HepG2 (cell line): ENCODE data around the gene REPIN1. TPM values are rescaled to one million over a fixed set of nuclear protein-coding genes. Genes with fewer than 3 reads are reported as not detected.

Experiments used
- ARNT2 ChIP-seq: sonication (generic); formaldehyde crosslinking; IDR thresholded peaks from 2 replicates; pipeline ENCODE4 v1.8.0; 2022; ENCODE audit warnings: mild to moderate bottlenecking, low read depth, missing genetic modification reagents, moderate library complexity
- FOXP4 ChIP-seq: sonication (generic); formaldehyde crosslinking; IDR thresholded peaks from 2 replicates; pipeline ENCODE4 v1.4.0; 2020; ENCODE audit warnings: missing genetic modification reagents
- HDAC2 ChIP-seq: sonication (generic); formaldehyde crosslinking; IDR thresholded peaks from 2 replicates; pipeline ENCODE4 v1.4.0; 2020; ENCODE audit warnings: missing genetic modification reagents
- HOXA3 ChIP-seq: sonication (generic); formaldehyde crosslinking; IDR thresholded peaks from 2 replicates; pipeline ENCODE4 v1.5.0; 2020; ENCODE audit warnings: missing genetic modification reagents
- KAT8 ChIP-seq: IDR thresholded peaks from 2 replicates; pipeline ENCODE4 v1.6.1; 2016; ENCODE audit warnings: missing genetic modification reagents, missing compliant biosample characterization
- NR2F2 ChIP-seq: IDR thresholded peaks from 2 replicates; pipeline ENCODE4 v1.6.1; 2012; ENCODE audit warnings: low read depth, inconsistent platforms, borderline replicate concordance
- PAX8 ChIP-seq: sonication (generic); formaldehyde crosslinking; IDR thresholded peaks from 2 replicates; pipeline ENCODE4 v1.8.0; 2022; ENCODE audit warnings: mild to moderate bottlenecking, missing genetic modification reagents, borderline replicate concordance
- SOX13 ChIP-seq, 3 experiments: fragments of 450-650 bp in 1 of 3; sonication (generic) in 1 of 3; formaldehyde crosslinking in 1 of 3; IDR thresholded peaks in 2 of 3; conservative IDR thresholded peaks in 1 of 3; 2 replicates each; pipeline versions ENCODE4 v1.5.0 to v1.6.1; 2016 to 2020; ENCODE audit warnings: antibody characterized with exemption in 1 of 3, mild to moderate bottlenecking in 1 of 3, missing compliant biosample characterization in 1 of 3, missing genetic modification reagents in 1 of 3, moderate library complexity in 1 of 3
- SSRP1 ChIP-seq: IDR thresholded peaks from 2 replicates; pipeline ENCODE4 v1.6.1; 2016; ENCODE audit warnings: control low read depth
- STAT5B ChIP-seq: sonication (generic); formaldehyde crosslinking; IDR thresholded peaks from 2 replicates; pipeline ENCODE4 v1.4.0; 2020; ENCODE audit warnings: missing genetic modification reagents
- XRCC5 ChIP-seq: fragments of 200-400 bp; formaldehyde crosslinking; optimal IDR thresholded peaks from 2 replicates; pipeline ENCODE3; 2017; ENCODE audit warnings: mild to moderate bottlenecking, low read length
- ZGPAT ChIP-seq: IDR thresholded peaks from 2 replicates; pipeline ENCODE4 v1.6.1; 2016; ENCODE audit warnings: mild to moderate bottlenecking
- ZMYM4 ChIP-seq: sonication (generic); formaldehyde crosslinking; IDR thresholded peaks from 2 replicates; pipeline ENCODE4 v1.8.1; 2023; ENCODE audit warnings: mild to moderate bottlenecking, missing genetic modification reagents
- ZNF101 ChIP-seq: sonication (generic); formaldehyde crosslinking; IDR thresholded peaks from 2 replicates; pipeline ENCODE4 v1.4.0; 2020; ENCODE audit warnings: mild to moderate bottlenecking, low read depth, missing genetic modification reagents, borderline replicate concordance
- ZNF160 ChIP-seq: sonication (generic); formaldehyde crosslinking; IDR thresholded peaks from 2 replicates; pipeline ENCODE4 v1.8.0; 2022; ENCODE audit warnings: mild to moderate bottlenecking, inconsistent platforms, missing genetic modification reagents
- ZNF580 ChIP-seq: IDR thresholded peaks from 2 replicates; pipeline ENCODE4 v1.6.1; 2016; ENCODE audit warnings: low read depth, borderline replicate concordance
- ZNF614 ChIP-seq: IDR thresholded peaks from 2 replicates; pipeline ENCODE4 v1.6.1; 2018; ENCODE audit warnings: missing biosample characterization, missing genetic modification reagents, inconsistent platforms, borderline replicate concordance
- ZNF672 ChIP-seq: sonication (generic); formaldehyde crosslinking; IDR thresholded peaks from 2 replicates; pipeline ENCODE4 v1.8.1; 2022; ENCODE audit warnings: missing genetic modification reagents
- ZNF747 ChIP-seq: sonication (generic); formaldehyde crosslinking; IDR thresholded peaks from 2 replicates; pipeline ENCODE4 v1.8.1; 2023; ENCODE audit warnings: missing genetic modification reagents, mild to moderate bottlenecking, borderline replicate concordance
- ZNF800 ChIP-seq: sonication (generic); formaldehyde crosslinking; IDR thresholded peaks from 2 replicates; pipeline ENCODE4 v1.4.0; 2020; ENCODE audit warnings: missing genetic modification reagents
- ZSCAN25 ChIP-seq: sonication (generic); formaldehyde crosslinking; IDR thresholded peaks from 2 replicates; pipeline ENCODE4 v1.8.0; 2022; ENCODE audit warnings: mild to moderate bottlenecking, missing genetic modification reagents
- ZUFSP ChIP-seq: sonication (generic); formaldehyde crosslinking; IDR thresholded peaks from 2 replicates; pipeline ENCODE4 v1.9.0; 2021; ENCODE audit warnings: missing genetic modification reagents, mild to moderate bottlenecking, borderline replicate concordance
- polyA plus RNA-seq, 8 experiments: library from polyadenylated mRNA; depleted of rRNA in 3 of 8; stranded (reverse) in 7 of 8; unstranded in 1 of 8; fragments of >200 nt; fragmentation: Illumina TruSeq in 4 of 8; extraction: Trizol in 4 of 8; gene quantifications; 2 replicates each; pipeline versions ENCODE4 v1.2.1 to v1.2.3, GENCODE V29; 2011 to 2016; ENCODE audit warnings: low read depth in 4 of 8, missing spikeins in 1 of 8, mixed read lengths in 1 of 8; ENCODE audit not compliant: insufficient read depth in 1 of 8
- total RNA-seq, 5 experiments: library from RNA; depleted of rRNA; stranded (reverse); fragments of >200 nt; fragmentation: Illumina TruSeq; extraction: Trizol; gene quantifications; 2 replicates each; pipeline ENCODE4 v1.2.3, GENCODE V29; 2016; ENCODE audit warnings: low read depth in 1 of 5

The REPIN1 gene
- total and polyA plus RNA-seq, 2 of the 13 experiments (the other 11 are each of a cell fraction or from before 2014, with no cell fraction given) = 69.9 to 108 TPM

GRCh38 chr7:150420987-150421674, 52.5 kb downstream of the REPIN1 start (continued):
- TF ChIP-seq ZUFSP (CRISPR knock-in tag) (no peak), ZNF747 (CRISPR knock-in tag) (no peak), KAT8 (0 out of 2 replicates have a peak, but pooled peaks have one; percentile 23), SSRP1 (0 out of 2 replicates have a peak, but pooled peaks have one; percentile 51), ZNF101 (CRISPR knock-in tag) (no peak), ZGPAT (peak; percentile 28; the same call in 1 of the 2 replicates), XRCC5 (peak; percentile 87), STAT5B (CRISPR knock-in tag) (0 out of 2 replicates have a peak, but pooled peaks have one; percentile 59), ZSCAN25 (CRISPR knock-in tag) (no peak), SOX13 (IDR thresholded peaks at IDR 0.05) (no peak), SOX13 (CRISPR knock-in tag; conservative IDR thresholded peaks at IDR 0.05 in 1 of 2, IDR thresholded peaks at IDR 0.05 in 1 of 2) (peak in 1 of 2 experiments; percentile 23; a peak in 1 of 4 replicates), ARNT2 (CRISPR knock-in tag) (0 out of 2 replicates have a peak, but pooled peaks have one; percentile 49), NR2F2 (no peak), ZNF672 (no peak), HDAC2 (peak; percentile 47; the same call in 1 of the 2 replicates), ZNF580 (CRISPR knock-in tag) (peak; percentile 64; the same call in 1 of the 2 replicates), ZNF800 (CRISPR knock-in tag) (0 out of 2 replicates have a peak, but pooled peaks have one; percentile 31), FOXP4 (peak; percentile 30; the same call in 1 of the 2 replicates), ZMYM4 (CRISPR knock-in tag) (peak; percentile 31; the same call in 1 of the 2 replicates), HOXA3 (no peak), ZNF614 (peak; percentile 57; the same call in 1 of the 2 replicates), PAX8 (no peak), ZNF160 (CRISPR knock-in tag) (no peak)
